Stimulated activated CD4-positive, alpha-beta T cell treated with anti-CD3 and anti-CD28 coated beads, Interleukin-1b, Interleukin-23, amount 100 ng/mL, for 4 hours (primary cell): ENCODE data around the gene ATCAY.

Experiments used
- DNase-seq, 2 donors: peaks; one replicate each; pipeline ENCODE4 v3.0.0-alpha.2; 2020; ENCODE audit warnings: low read depth in 2 of 2

The ATCAY gene

DNA sequence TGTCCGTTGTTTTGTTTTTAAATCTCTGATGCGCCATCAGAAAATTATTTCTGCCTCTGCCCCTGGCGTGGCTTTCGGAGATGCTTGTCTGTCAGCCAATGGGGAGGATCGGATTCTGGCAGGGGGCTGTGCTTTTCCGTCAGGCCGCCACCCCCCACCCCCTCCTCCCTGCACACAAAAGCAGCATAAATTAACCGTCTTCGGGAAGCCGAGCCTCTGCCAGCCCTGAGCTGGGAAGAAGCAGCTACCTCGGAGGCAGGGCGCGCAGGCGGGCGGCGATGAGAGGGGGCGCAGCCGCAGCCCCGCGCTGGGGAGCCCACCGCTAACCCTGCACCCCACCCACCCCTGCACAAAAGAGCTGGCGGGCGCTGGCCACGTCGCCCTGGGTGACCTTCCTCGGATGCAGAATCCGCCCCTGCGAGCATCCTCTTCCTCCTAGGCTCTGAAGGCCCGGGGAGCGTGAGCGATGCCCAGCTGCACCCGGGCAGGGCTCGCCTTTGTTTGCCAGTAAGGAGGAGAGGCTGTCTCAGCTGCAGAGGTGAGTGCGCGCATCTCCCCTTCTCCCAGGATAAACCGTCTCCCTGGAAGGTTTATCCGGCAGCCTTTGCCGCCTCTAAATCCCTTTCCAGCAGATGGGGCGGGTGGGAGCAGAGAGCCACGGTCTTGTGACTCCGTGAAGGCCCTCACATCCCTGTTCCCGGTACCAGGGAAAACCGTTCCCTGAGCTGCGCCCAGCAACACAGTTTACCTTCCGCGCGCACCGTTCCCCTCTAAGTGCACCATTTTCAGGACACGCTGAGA lies at the start of gene ATCAY:
ATCAY (plus strand) TSS at position 215 of the 801 bp plus-strand sequence. CDS start 5,083 bp downstream, outside the sequence.
- no peak for DNase-seq

DNA sequence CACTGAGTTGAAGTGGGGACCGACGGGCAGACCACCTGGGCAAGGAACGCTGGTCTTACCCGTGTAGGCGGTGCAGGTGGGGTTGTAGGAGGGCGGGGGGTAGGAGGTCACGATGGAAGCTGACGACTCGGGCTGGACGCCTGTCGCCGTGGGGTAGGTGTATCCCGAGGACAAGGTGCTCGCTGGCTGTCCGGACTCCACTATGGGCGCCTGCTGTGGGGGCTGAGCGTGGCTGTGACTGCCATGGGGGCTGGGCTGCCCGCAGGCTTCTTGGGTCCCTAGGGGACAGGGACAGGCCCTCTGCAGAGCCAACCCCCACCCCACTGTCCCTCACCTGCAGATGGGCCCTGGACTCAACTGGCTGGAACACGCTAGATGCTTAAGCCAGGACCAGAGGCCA lies 48.9 kb upstream of the ATCAY start:
- DNase-seq, result no peak

DNA sequence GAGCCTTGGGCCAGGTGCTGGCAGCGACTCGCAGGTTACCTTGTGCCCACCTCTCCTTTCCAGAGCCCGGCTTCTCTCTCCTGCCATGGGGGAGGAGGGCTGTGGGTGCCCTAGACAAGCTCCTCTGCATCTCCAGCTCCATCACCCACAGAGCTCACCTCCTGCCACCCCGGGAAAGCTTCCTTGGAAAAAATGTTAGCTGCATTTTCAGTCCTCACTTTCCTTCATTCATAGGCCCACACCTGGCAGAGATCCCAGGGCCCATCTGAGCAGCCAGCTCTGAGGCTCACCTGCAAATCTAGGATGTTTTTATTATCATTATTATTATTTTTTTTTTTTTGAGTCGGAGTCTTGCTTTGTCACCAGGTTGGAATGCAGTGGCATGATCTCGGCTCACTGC lies 48.5 kb upstream of the ATCAY start:
- no peak for DNase-seq

GRCh38 chr19:3833578-3834348 lies 46.7 kb upstream of the ATCAY start:
- DNase-seq, result no peak

GRCh38 chr19:3834349-3835054 lies 46.0 kb upstream of the ATCAY start:
- DNase-seq, result no peak

GRCh38 chr19:3835055-3835435 lies 45.4 kb upstream of the ATCAY start:
- DNase-seq, result no peak

DNA sequence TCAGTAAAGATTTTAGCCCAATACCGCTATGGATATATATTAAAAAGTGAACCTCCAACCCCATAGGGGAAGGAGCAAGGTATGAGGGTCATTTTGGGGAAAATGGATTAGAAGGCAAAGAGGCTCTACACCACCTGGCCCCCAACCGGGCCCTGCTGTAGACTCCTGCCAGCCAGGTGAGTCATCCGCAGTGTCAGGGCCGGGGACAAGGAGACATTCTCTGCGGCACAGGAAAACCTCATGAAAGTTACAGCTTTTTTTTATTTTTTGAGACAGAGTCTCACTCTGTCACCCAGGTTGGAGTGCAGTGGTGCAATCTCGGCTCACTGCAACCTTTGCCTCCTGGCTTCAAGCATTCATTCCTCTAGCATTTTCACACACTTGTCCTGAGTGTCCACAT lies 43.6 kb upstream of the ATCAY start:
- no peak for DNase-seq

GRCh38 chr19:3837332-3837731 lies 43.2 kb upstream of the ATCAY start:
- DNase-seq, result no peak

DNA sequence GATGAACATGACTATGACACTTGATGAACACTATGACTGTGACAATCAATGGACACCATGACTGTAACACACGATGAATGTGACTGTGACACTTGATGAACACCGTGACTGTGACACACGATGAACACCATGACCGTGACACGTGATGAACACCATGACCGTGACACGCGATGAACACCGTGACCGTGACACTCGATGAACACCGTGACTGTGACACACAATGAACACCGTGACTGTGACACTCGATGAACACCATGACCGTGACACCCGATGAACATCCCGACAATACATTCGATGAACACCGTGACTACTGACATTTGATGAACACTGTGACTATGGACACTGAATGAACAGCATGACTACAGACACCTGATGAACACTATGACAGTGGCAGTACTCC lies 42.6 kb upstream of the ATCAY start:
- DNase-seq, result no peak

DNA sequence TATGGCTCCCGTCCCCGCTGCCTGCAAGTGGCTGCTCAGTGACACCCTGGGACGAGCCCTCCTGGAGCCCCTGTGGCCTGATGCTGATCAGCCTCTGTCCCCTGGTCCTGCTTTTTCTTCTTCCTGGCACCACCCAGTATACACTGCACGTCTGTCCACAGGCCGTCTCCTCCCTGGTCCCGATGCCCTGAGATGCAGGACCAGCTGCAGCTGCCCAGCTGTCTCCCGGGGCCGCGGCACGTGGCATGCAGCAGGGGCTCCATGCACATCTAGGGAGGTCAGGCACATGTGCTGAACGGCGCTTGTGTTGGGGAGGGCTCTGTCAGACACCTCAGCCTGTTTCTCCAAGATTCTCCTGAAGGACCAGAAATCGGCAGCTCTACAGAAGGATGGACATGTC lies 41.8 kb upstream of the ATCAY start:
- no peak for DNase-seq

GRCh38 chr19:3839941-3840340 lies 40.5 kb upstream of the ATCAY start:
- no peak for DNase-seq

DNA sequence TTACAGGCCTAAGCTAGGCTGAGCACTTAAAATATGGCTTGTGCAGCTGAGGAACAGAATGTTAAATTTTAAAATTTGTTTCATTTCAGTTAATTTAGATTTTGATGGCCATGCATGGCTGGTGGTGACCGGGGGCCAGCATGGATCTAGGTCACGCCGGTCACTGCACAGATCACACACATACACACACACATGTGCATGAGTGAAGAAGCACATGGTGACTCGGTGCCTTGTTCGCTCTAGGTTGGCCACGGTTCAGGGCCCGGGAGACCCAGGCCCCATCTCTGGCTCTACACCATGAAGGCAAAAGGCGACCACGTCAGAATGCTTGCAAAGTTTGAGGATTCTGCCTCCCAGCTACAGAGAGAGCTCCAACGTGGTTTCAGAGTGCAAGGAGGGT lies 39.7 kb upstream of the ATCAY start:
- DNase-seq, result no peak

- no peak for DNase-seq
Measured at GRCh38 chr19:3842948-3843347, 37.5 kb upstream of the ATCAY start.

DNA sequence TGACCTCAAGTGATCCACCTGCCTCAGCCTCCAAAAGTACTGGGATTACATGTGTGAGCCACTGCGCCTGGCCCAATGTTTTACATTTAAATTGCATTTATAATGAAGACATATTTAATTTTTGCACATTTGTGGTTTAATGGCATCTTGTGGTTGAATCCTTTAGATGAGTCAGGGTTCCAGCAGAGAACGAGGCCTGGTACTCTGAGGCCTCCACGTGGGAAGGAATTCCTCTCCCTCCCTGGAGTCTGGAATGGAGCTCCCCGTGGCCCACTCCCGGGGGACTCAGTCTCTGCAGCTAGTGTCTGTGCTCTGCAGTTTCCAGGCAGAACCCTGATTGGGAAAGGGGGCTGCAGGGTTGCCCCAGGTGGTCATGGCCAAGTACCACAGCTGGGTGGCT lies 35.9 kb upstream of the ATCAY start:
- no peak for DNase-seq

- peak; percentile 27 to 30 for DNase-seq
Measured at GRCh38 chr19:3849092-3849491, 31.4 kb upstream of the ATCAY start.

DNA sequence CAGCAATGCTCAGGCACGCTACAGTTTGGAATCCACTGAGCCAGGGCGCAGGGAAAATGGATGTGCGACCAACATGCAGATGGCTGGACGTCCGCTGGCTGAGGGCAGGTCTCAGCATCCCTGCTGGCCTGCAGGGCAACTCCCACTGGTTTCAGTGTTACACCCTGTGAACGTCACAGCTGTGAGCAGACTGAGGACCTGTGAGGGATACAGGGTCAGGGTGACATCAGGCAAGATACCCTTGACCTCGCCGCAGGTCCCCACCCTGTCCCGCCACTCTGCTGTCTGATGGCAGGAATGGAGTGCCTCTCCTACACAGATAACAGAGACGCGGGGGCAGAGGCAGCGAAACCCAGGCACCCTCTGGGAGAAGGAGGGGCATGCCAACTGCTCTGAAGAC lies 30.7 kb upstream of the ATCAY start:
- no peak for DNase-seq

GRCh38 chr19:3850320-3850972 lies 30.0 kb upstream of the ATCAY start:
- DNase-seq, result no peak

GRCh38 chr19:3851254-3852176 lies 29.0 kb upstream of the ATCAY start:
- DNase-seq, result no peak

DNA sequence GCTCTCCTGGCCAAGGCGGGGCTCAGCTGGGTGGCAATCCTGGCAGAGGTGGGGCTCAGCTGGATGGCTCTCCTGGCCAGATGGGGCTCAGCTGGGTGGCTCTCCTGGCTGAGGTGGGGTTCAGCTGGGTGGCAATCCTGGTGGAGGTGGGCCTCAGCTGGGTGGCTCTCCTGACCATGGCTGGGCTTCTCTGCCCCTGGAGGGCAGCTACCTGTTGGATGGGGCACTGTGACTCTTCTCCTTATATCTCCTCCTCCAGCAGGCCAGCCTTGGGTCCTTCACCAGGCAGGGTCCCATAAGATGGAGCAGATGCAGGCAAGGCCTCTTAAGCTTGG lies 28.3 kb upstream of the ATCAY start:
- no peak for DNase-seq

DNA sequence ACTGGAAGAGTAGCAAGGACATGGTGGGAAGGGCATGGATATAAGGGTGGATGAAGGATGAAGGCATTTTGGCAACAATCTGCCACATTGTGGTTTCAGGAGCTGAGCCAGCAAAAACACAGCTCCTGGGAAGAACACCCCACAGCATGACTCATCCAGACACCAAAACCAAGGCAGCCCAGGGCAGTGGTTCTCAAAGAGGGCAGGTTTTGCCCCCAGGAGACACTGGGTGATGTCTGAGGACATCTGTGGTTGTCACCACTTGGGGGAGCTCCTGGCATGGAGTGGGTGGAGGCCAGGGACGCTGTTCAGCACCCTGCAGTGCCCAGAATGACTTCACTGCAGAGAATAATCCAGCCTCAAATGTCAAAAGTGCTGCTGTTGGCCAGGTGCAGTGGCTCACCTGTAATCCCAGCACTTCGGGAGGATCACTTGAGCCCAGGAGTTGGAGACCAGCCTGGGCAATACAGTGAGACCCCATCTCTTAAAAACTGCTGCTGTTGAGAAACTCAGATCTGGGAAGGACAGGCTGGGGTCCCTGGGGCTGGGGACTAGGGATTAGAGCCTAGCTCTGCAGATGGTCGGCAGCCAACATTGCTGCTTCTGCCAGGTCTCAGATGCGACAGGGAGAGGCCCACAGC lies 27.8 kb upstream of the ATCAY start:
- DNase-seq, result no peak

DNA sequence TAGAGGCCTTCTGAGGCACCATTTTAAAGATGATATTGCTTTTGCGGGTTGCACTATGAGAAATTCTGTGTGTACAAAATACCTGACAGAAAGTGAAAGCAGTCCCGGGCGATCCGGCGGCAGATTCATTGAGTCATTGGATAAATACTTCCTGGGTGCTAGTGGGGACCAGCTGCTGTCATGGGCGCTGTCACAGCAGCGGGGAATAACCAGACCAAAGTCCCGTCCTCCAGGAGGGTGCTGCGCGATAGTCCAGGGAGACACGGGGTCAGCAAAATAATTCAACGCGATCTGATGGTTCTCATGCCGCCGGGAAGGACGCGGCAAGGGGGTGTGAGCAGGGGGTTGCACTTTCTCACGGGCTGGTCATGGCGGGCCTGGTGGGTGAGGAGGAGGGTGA lies 25.2 kb upstream of the ATCAY start:
- no peak for DNase-seq
